C4-2B (cell line): ENCODE results near the gene UGT2B7.

ENCODE experiments used
- CTCF ChIP-seq: fragments of 450-650 bp; conservative IDR thresholded peaks from 2 replicates; pipeline ENCODE4 v1.5.1; 2017; ENCODE audit warnings: mild to moderate bottlenecking
- ZFX ChIP-seq: fragments of 450-650 bp; IDR thresholded peaks from 2 replicates; pipeline ENCODE4 v1.6.1; 2017

GRCh38 chr4:69078852-69079251, 17.4 kb upstream of the UGT2B7 start:
- TF ChIP-seq CTCF (no peak), ZFX (no peak)
